GM12874 (cell line): Measurements from ENCODE around the gene PHEX.

Source experiments
- TF ChIP-seq, protein P1 (sequence below): IDR thresholded peaks from 2 replicates; pipeline ENCODE4 v1.5.1; 2011; ENCODE audit warnings: low read depth, mild to moderate bottlenecking, control low read depth, low read length, moderate library complexity; ENCODE audit not compliant: insufficient read depth

The PHEX gene

DNA sequence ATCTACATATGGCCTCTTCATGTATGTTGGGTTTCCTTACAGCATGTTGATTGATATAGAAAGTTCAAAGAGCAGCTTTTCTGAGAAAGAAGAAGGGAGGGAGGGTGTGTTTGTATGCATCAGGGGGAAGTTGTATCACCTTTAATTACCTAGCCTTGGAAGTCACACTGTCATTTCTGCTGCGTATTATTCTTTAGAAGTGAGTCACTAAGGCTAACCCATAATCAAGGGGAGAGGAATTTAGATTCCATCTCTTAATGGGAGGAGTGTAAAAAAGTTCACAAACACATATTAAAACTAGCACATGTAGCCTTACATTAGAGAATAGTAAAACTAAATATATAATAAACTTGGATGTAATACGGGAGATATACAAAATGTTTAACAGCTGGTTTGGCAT is 154.0 kb downstream of the PHEX start:
- TF ChIP-seq, protein P1, sequence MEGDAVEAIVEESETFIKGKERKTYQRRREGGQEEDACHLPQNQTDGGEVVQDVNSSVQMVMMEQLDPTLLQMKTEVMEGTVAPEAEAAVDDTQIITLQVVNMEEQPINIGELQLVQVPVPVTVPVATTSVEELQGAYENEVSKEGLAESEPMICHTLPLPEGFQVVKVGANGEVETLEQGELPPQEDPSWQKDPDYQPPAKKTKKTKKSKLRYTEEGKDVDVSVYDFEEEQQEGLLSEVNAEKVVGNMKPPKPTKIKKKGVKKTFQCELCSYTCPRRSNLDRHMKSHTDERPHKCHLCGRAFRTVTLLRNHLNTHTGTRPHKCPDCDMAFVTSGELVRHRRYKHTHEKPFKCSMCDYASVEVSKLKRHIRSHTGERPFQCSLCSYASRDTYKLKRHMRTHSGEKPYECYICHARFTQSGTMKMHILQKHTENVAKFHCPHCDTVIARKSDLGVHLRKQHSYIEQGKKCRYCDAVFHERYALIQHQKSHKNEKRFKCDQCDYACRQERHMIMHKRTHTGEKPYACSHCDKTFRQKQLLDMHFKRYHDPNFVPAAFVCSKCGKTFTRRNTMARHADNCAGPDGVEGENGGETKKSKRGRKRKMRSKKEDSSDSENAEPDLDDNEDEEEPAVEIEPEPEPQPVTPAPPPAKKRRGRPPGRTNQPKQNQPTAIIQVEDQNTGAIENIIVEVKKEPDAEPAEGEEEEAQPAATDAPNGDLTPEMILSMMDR: no peak

DNA sequence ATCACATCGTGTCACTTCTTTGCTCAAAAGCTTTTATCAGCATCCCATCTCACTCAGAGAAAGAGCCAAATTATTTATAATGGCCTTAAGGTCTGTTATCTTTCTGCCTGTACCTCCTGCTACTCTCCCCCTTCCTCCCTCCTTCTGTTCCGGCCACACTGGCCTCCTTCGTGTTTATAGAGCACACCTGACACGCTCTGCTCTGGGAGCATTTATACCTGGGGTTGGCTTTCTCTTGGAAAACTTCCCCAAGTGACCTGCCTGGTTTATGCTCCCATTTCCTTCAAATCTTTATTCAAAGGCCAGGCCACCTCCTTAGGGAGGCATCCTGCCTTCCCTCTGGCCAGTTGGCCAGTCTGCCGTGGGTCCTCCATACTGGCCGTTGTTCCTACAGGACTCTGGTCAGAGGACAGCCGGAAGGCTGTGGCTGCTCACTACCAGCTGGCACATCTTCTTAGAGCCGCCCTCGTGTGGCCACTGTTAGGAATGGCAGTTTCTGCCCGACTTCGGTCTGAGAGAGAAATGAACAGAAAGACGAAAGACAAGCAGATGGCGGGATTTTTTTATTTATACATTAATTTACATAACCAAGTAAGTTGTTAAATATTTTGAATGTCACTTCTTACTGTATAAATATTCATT is 160.4 kb downstream of the PHEX start:
- TF ChIP-seq, protein P1: peak; percentile 54; the same call in 1 of the 2 replicates

DNA sequence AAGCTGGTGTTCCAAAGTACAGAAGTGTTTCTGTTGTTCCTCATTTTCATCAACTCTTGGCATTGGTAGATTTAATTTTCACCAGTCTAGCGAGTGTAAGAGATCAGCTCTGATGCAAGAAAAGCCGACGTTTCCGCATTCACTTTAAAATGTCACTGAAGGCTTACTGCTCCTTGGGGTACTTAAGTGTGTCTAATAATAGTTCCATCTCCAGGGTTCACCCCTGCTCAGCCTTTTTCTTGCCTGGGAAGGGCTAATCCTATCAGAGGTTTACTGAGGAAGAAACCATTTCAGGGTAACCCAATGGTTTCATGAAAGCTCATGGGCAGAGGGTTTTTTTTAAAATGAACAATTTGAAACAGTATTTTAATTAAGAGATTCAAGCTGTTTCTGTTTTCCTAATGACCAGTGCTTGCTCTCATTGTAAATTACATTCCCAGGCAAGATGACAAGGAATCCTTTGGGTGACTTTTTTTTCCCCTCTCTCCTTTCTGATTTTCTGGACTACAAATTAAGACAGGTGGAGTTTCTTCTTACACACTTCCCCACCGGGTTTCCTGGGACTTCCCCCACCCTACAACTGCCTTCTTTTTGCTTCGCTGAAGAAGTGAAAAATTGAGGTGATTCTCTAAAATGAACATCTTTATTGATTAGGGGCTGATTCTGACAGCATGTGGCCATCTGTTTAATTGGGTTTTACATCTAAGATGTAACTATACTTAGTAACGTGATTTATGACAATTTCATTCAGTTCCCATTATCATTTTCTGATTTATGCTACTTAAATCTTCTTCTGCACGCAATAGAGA is 161.9 kb downstream of the PHEX start:
- TF ChIP-seq, protein P1: no peak

DNA sequence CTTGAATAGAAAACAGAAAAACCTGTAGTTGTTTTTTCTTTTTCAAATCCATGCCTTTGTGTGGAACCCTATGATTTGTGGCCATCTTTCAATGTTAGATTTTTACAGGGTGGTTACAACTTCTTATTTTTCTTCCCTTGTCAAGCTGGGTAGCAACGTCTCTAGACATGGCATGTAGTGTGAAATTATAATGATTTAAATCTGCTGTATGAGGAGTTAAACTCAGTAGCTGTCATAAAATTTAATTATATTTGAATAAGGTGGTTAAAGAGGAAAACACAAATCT is 162.5 kb downstream of the PHEX start:
- TF ChIP-seq, protein P1: no peak

DNA sequence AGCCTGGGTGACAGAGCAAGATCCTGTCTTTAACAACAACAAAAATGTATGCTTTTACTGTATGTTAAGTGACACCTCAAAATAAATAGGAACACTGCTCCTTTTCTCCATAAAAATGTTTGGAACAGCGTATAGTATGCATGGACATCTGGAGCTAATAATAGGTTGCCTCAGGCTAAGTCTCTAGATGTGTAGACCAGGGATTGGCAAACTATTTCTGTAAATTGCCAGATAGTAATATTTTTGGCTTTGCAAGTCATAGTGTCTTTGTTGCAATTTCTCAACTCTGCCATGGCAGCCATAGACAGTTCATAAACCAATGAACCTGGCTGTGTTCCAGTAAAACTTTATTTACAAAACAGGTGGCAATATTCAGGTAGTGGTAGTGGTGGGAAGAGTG is 164.0 kb downstream of the PHEX start:
- TF ChIP-seq, protein P1: no peak

DNA sequence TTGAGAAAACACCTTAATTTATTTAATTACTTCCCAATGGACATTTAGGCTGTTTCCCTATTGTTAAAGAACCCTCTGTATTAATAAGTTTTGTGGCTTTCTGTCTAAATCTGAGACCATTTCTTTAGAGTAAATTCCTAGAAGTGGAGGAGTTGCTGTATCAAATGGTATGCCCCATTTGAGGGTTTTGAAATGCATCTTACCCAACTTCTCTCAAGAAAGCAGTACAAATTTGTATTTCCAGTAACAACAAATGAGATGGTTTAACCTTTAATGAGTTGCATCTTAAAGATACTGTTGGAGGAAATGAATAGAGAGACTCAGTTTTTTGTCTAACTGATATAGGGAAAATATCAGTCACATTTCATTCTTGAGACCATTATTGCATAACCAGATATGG is 170.1 kb downstream of the PHEX start:
- TF ChIP-seq, protein P1: no peak

DNA sequence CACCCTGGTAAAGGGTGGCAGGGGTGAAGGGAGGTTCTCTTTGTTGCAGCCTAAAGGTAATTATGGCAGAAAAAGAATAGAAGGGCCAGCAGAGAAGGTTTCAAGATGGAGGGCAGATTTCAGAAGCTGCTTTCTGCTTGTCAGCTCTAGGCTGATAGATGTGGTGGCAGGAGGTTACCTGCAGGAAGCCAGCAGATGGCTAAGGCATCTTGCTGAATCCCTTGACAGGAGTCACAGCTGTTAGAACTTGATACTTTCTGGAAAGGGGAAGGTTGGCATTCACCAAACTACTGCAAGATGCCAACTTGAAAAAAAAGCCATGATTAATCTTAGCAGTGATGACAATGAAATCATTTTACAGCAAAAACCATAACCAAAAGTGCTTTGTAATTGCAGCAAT is 171.1 kb downstream of the PHEX start:
- TF ChIP-seq, protein P1: no peak
